ENCODE measurements around the gene HEG1. TPM values are rescaled to one million over a fixed set of nuclear protein-coding genes. Genes with fewer than 3 reads are reported as not detected.
A peak's percentile ranks its signal among the peaks of the same experiment; 100 is the strongest.

HEG1 gene
- polyA plus RNA-seq, 3 donors = 24.2 to 32.1 (median 25.6) TPM

- DNase-seq (ENCODE audit: extremely low read depth in 1 of 11, low read depth in 9 of 11, low spot score in 4 of 11) = no peak
These were observed 23.6 kb downstream of the HEG1 start for GRCh38 chr3:125032100-125032643.

- DNase-seq (ENCODE audit: extremely low read depth in 1 of 11, low read depth in 9 of 11, low spot score in 4 of 11) = no peak
These were observed 24.3 kb downstream of the HEG1 start for GRCh38 chr3:125031544-125031943.

- no peak for DNase-seq (ENCODE audit: extremely low read depth in 1 of 11, low read depth in 9 of 11, low spot score in 4 of 11)
These were observed 27.1 kb downstream of the HEG1 start for GRCh38 chr3:125028657-125029056.

- DNase-seq (ENCODE audit: extremely low read depth in 1 of 11, low read depth in 9 of 11, low spot score in 4 of 11) = no peak
These were observed 30.2 kb downstream of the HEG1 start for GRCh38 chr3:125025642-125026041.

GRCh38 chr3:125024817-125025216, 31.0 kb downstream of the HEG1 start:
- no peak for DNase-seq (ENCODE audit: extremely low read depth in 1 of 11, low read depth in 9 of 11, low spot score in 4 of 11)

GRCh38 chr3:125023833-125024555, 31.8 kb downstream of the HEG1 start:
- no peak for DNase-seq (ENCODE audit: extremely low read depth in 1 of 11, low read depth in 9 of 11, low spot score in 4 of 11)

GRCh38 chr3:125022206-125022605, 33.6 kb downstream of the HEG1 start:
- DNase-seq (ENCODE audit: extremely low read depth in 1 of 11, low read depth in 9 of 11, low spot score in 4 of 11) = no peak

- DNase-seq (ENCODE audit: extremely low read depth in 1 of 11, low read depth in 9 of 11, low spot score in 4 of 11) = no peak
These were observed 36.5 kb downstream of the HEG1 start for GRCh38 chr3:125019271-125019670.

- DNase-seq (ENCODE audit: extremely low read depth in 1 of 11, low read depth in 9 of 11, low spot score in 4 of 11) = no peak
These were observed 38.4 kb downstream of the HEG1 start for GRCh38 chr3:125017406-125017805.

GRCh38 chr3:125014570-125015179, 41.1 kb downstream of the HEG1 start:
- DNase-seq (ENCODE audit: extremely low read depth in 1 of 11, low read depth in 9 of 11, low spot score in 4 of 11) = no peak

- no peak for DNase-seq (ENCODE audit: extremely low read depth in 1 of 11, low read depth in 9 of 11, low spot score in 4 of 11)
These were observed 42.7 kb downstream of the HEG1 start for GRCh38 chr3:125013095-125013494.

- no peak for DNase-seq (ENCODE audit: extremely low read depth in 1 of 11, low read depth in 9 of 11, low spot score in 4 of 11)
These were observed 43.9 kb downstream of the HEG1 start for GRCh38 chr3:125011941-125012340.

- DNase-seq (ENCODE audit: extremely low read depth in 1 of 11, low read depth in 9 of 11, low spot score in 4 of 11) = no peak
These were observed 45.4 kb downstream of the HEG1 start for GRCh38 chr3:125010393-125010792.

- no peak for DNase-seq (ENCODE audit: extremely low read depth in 1 of 11, low read depth in 9 of 11, low spot score in 4 of 11)
These were observed 47.0 kb downstream of the HEG1 start for GRCh38 chr3:125008766-125009165.

- DNase-seq (ENCODE audit: extremely low read depth in 1 of 11, low read depth in 9 of 11, low spot score in 4 of 11) = peak in 5 of 11 donors; percentile 33 to 57 (median 53)
These were observed 49.5 kb downstream of the HEG1 start for GRCh38 chr3:125006291-125006731.

GRCh38 chr3:125005676-125006075, 50.1 kb downstream of the HEG1 start:
- no peak for DNase-seq (ENCODE audit: extremely low read depth in 1 of 11, low read depth in 9 of 11, low spot score in 4 of 11)

- no peak for DNase-seq (ENCODE audit: extremely low read depth in 1 of 11, low read depth in 9 of 11, low spot score in 4 of 11)
These were observed 50.6 kb downstream of the HEG1 start for GRCh38 chr3:125005222-125005621.

GRCh38 chr3:125003859-125004595, 51.8 kb downstream of the HEG1 start:
- no peak for DNase-seq (ENCODE audit: extremely low read depth in 1 of 11, low read depth in 9 of 11, low spot score in 4 of 11)

- DNase-seq (ENCODE audit: extremely low read depth in 1 of 11, low read depth in 9 of 11, low spot score in 4 of 11) = peak in 3 of 11 donors; percentile 15 to 58 (median 43)
These were observed 52.4 kb downstream of the HEG1 start for GRCh38 chr3:125003369-125003853.

All from renal cortex interstitium (tissue), 11 donors.